Activated CD8-positive, alpha-beta memory T cell treated with anti-CD3 and anti-CD28 coated beads for 1 hour (primary cell): ENCODE results near the gene KIRREL1.

ENCODE experiments used
- DNase-seq, 2 donors: peaks; one replicate each; pipeline ENCODE4 v3.0.0-alpha.2; 2020; ENCODE audit warnings: low read depth in 1 of 2; ENCODE audit errors: extremely low read depth in 1 of 2

The KIRREL1 gene

GRCh38 chr1:158062174-158062573, 68.7 kb downstream of the KIRREL1 start:
- DNase-seq: no peak

DNA sequence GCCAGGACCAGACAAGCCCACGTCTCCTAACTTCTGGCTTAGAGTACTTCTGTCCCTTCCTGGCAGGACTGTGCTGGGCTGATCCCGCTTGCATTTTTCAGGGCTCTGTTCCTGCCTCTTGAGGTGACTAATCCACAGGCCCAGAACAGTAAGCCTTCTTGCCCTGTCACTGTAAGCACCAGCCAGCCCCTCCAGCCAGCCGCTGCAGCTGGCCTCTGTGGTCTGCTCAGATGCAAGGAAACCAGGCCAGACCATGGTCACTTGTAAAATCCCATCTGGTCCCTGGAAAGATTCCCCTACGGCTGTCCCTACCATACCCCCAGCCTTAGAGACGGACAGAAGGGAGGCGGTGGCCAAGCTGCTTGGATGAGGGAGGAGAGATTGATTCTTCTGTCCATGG, 74.2 kb downstream of the KIRREL1 start:
- no peak for DNase-seq

GRCh38 chr1:158068918-158069317, 75.5 kb downstream of the KIRREL1 start:
- DNase-seq: no peak

GRCh38 chr1:158071138-158071537, 77.7 kb downstream of the KIRREL1 start:
- no peak for DNase-seq

GRCh38 chr1:158075078-158075477, 81.6 kb downstream of the KIRREL1 start:
- no peak for DNase-seq

DNA sequence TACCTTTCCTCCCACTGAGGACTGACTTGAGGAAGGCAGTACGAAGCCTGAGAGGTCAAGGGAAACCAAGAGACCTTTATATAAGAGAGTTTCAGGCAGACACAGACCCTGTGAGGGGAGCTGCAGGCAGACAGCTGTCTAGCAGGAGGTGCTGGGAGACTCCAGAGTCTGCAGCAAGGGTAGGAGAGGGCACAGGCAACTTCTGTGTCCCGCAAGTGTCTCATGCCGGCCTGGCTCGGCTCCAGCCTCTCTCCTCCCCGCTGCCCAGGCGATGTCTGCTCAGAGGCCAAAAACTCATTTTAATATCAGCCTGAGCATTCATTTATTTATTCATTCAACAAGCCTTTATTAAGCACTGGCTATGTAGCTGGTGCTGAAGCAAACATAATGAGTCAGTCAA, 83.0 kb downstream of the KIRREL1 start:
- no peak for DNase-seq

- no peak for DNase-seq
Observed at GRCh38 chr1:158077411-158078256, 84.2 kb downstream of the KIRREL1 start.

GRCh38 chr1:158078569-158079080, 85.2 kb downstream of the KIRREL1 start:
- DNase-seq: no peak

GRCh38 chr1:158080066-158080465, 86.6 kb downstream of the KIRREL1 start:
- no peak for DNase-seq

GRCh38 chr1:158084336-158084735, 90.9 kb downstream of the KIRREL1 start:
- DNase-seq: no peak

DNA sequence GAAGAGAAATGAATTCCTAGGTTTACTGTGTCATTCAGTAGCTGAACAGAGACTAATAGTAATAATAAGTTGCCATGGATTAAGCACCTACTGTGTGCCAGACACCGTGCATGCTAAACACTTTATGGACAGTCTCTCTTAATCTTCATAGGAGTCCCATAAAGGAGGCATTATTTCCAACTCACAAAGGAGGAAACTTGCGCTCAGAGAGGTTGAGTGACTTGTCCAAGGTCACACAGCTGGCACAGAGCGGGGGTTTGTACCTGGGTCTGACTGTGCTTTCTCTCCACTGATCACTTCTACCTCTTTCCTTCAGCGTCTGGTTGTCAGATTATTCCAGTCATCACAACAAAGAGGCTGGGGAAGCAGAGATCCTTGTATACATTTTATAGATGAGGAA, 91.3 kb downstream of the KIRREL1 start:
- DNase-seq: no peak

- DNase-seq: no peak
Observed at GRCh38 chr1:158087320-158087927, 94.0 kb downstream of the KIRREL1 start.

DNA sequence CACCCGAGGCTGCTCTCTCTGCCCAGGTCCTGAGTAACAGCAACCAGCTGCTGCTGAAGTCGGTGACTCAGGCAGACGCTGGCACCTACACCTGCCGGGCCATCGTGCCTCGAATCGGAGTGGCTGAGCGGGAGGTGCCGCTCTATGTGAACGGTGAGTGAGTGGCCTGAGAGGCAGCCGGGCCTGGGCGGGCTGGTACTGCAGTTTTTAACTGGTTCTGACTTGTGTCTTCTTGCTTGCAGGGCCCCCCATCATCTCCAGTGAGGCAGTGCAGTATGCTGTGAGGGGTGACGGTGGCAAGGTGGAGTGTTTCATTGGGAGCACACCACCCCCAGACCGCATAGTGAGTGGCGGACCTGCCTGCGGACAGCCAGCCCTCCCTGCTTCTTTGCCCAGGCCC, 96.0 kb downstream of the KIRREL1 start:
- DNase-seq: no peak

- DNase-seq: no peak
Observed at GRCh38 chr1:158089925-158090637, 96.6 kb downstream of the KIRREL1 start.

DNA sequence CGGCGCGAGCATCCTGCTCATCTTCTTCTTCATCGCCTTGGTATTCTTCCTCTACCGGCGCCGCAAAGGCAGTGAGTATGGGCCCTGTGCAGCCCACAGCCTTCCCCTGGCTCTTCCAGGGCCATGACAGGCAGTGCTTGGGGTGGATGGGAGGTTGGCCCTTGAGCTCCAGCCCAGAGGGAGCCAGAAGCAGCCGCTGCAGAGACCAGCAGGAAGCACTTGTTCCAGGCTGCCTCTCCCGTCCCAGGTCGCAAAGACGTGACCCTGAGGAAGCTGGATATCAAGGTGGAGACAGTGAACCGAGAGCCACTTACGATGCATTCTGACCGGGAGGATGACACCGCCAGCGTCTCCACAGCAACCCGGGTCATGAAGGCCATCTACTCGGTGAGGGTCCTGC, 99.9 kb downstream of the KIRREL1 start:
- DNase-seq: no peak

GRCh38 chr1:158094571-158094970, 101.1 kb downstream of the KIRREL1 start:
- DNase-seq: no peak

DNA sequence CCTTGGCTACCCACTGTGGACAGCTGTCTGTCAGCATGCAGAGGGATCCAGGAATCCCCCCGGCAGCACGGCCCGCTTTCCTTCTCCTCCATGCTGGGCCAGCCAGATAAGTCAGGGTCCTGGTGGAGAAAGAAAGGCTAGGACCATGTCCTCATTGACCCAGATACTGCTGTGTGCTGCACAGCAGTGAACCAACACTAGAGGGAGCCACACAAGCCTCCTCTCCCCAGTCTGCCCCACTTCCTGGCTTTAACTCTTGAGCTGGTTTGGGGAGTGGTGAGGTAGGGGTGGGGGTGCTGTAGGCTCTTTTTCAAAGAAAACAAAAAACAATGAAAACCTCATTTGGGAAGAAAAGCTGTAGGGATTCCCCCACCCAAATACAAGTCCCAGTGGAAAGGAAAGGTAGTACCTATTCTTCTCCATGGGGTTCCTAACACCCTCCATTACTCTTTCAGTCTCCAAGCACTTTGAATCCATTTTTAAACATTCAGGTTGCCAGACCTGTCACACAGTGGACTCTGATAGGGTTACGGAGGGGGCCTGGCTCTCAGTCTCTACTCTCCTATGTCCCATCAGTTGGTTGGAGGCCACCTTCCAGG, 102.4 kb downstream of the KIRREL1 start:
- DNase-seq: no peak

DNA sequence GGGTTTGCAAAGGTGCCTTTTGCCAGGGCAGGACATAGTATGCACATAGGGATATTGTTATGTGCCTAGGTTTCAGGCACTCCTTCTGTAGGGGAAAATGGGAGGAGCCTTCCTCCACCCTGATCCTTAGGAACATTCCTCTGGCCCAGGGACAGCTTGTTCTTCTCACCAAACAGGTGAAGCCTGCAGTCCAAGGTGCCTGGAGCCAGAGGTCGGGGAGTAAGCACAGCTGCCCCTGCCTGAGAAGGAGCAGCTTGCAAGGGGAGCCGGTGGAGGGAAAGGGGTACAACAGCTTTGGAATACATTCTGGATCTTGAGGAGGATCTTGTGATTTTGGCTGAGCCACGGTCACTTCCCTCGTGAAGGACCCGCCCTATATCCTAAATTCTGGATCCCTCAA, 104.8 kb downstream of the KIRREL1 start:
- no peak for DNase-seq

- no peak for DNase-seq
Observed at GRCh38 chr1:158099185-158099584, 105.7 kb downstream of the KIRREL1 start.

DNA sequence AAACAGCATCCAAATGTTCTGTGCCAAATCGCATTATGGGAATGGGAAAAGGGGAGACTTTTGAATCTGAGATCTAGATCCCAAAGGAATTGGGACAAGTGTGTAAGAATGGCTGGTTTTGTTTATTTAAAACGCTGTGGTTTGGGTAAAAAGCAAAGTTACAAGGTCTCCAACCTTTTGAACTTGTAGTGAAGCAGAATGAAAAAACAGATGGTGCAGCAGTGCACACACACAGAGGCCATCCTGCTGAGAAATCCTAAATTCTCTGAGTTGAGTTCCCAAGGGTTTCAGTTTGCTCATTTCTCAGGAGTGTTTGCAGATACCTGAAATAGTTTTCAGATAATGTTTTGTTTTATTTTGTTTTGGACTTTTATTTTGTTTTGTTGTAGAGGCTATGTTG, 107.1 kb downstream of the KIRREL1 start:
- no peak for DNase-seq

DNA sequence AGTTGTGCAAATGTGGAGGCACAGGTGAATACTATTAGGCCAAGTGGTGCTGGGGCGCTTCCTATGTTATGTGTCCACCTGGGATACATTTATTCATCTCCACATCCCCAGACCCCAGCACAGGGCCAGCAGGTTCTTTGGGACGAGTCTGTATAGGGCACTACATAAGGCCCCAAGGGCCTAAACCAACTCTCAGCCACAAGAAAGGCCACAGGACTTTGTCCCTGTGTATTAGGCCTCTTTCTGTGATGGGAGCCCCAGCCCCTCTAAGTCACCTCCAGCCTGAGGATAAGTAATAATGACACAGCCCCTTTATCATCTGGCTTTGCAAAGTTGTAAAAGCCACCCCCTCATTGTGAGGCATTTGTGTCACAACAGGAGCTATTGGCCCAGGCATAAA, 108.0 kb downstream of the KIRREL1 start:
- DNase-seq: no peak
